ENCODE results near the gene MED27.

MED27 gene

GRCh38 chr9:131982671-131983239, 96.9 kb downstream of the MED27 start:
- Histone ChIP-seq H3K27me3 (no peaks in the 10 kb centered on the region), H3K9ac (no peak overlapping the region), H3K4me1 (peaks cover 31 to 48% (median 42%) of the 10 kb centered on the region in 10 experiments), H3K36me3 (0 out of 22 replicates have a peak, but pooled peaks cover 0 to 7% (median 0%) of the 10 kb centered on the region in 11 experiments), H3K27ac (no peak overlapping the region), H3K9me3 (replicated peaks in 1 of 11) (no peaks in the 10 kb centered on the region), H4K20me1 (peaks cover 0 to 44% (median 10%) of the 10 kb centered on the region in 11 experiments; a peak in 8 of 22 replicates), H3K4me3 (no peak overlapping the region), H3K4me2 (peak overlapping the region in 8 of 11 experiments; percentile 62 to 85 (median 78); a peak in 12 of 22 replicates)
- TF ChIP-seq Cebpa-rat (IDR thresholded peaks at IDR 0.05) = no peak

DNA sequence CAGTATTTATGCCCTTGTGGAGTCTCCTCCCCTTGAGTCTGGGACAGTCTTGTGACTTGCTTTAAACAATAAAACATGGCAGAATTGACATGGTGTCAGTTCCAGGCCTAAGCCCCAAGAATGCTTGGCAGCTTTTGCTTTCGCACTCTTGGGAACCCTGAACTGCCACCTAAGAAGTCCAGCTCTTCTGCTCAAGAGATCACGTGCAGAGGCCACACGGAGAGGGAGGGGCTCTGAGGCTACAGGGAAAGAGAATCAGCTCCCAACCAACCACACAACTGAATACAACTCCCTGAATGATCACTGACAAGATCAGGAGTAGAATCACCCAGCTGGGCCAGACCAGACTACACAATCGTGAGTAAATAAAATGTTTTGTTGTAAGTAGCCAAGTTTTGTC, 97.6 kb downstream of the MED27 start:
- Histone ChIP-seq H3K36me3 (0 out of 22 replicates have a peak, but pooled peaks cover 0 to 7% (median 0%) of the 10 kb centered on the region in 11 experiments), H3K27me3 (no peaks in the 10 kb centered on the region), H3K27ac (peak overlapping the region in 5 of 11 experiments; percentile 27 to 66 (median 46); a peak in 6 of 22 replicates), H3K4me2 (peak overlapping the region; percentile 37 to 85 (median 76)), H3K9ac (peak overlapping the region in 1 of 11 experiments; percentile 65; a peak in 1 of 22 replicates), H3K4me1 (peaks cover 37 to 55% (median 48%) of the 10 kb centered on the region in 10 experiments), H4K20me1 (peaks cover 0 to 44% (median 14%) of the 10 kb centered on the region in 11 experiments; a peak in 12 of 22 replicates), H3K4me3 (no peak overlapping the region), H3K9me3 (replicated peaks in 1 of 11) (no peaks in the 10 kb centered on the region)
- no peak for TF ChIP-seq Cebpa-rat (IDR thresholded peaks at IDR 0.05)

DNA sequence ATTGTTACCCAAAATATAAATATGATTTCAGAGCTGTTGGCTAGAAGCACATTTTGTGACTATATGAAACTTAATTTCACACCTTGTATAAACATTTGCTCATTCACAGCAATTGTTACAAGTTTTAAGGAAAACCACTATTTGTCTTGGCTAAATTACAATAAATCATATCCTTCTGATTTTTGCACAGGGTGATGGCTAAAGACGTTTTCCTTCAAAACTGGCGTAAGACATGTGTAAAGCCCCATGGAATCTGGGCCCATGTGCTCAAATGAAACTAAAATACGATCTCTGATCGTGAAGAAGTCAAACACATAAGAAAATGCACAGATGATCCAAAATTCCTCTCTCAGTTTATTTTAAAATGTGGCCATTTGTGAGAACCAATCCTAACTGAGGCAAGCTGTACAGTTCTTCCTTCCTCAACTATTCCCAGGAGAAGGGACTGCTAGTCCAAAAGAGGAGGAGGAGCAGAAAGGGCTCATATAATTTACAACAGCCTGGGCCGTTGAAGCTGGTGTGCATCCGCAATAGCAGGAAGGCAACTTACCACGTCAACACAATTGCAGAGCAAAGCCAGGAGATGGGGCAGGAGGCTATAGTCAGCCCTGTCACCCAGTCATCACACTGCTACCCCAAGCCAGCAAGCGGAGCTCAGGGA, 98.4 kb downstream of the MED27 start:
- no peaks in the 10 kb centered on the region for H3K9me3 ChIP-seq (replicated peaks in 1 of 11)
- 0 out of 22 replicates have a peak, but pooled peaks cover 0 to 4% (median 0%) of the 10 kb centered on the region in 11 experiments for H3K36me3 ChIP-seq
- no peak for TF ChIP-seq Cebpa-rat (IDR thresholded peaks at IDR 0.05)
- peak overlapping the region in 3 of 10 experiments; percentile 7 to 37 (median 28); a peak in 4 of 20 replicates for H3K4me3 ChIP-seq
- H4K20me1 ChIP-seq = peaks cover 0 to 49% (median 20%) of the 10 kb centered on the region in 11 experiments; a peak in 13 of 22 replicates
- H3K4me2 ChIP-seq = peak overlapping the region; percentile 37 to 85 (median 76)
- H3K4me1 ChIP-seq = peaks cover 46 to 63% (median 57%) of the 10 kb centered on the region in 10 experiments
- H3K27ac ChIP-seq = peak overlapping the region in 9 of 11 experiments; percentile 0 to 66 (median 37); a peak in 13 of 22 replicates
- peak overlapping the region in 8 of 11 experiments; percentile 24 to 65 (median 54); a peak in 15 of 22 replicates for H3K9ac ChIP-seq
- no peaks in the 10 kb centered on the region for H3K27me3 ChIP-seq

DNA sequence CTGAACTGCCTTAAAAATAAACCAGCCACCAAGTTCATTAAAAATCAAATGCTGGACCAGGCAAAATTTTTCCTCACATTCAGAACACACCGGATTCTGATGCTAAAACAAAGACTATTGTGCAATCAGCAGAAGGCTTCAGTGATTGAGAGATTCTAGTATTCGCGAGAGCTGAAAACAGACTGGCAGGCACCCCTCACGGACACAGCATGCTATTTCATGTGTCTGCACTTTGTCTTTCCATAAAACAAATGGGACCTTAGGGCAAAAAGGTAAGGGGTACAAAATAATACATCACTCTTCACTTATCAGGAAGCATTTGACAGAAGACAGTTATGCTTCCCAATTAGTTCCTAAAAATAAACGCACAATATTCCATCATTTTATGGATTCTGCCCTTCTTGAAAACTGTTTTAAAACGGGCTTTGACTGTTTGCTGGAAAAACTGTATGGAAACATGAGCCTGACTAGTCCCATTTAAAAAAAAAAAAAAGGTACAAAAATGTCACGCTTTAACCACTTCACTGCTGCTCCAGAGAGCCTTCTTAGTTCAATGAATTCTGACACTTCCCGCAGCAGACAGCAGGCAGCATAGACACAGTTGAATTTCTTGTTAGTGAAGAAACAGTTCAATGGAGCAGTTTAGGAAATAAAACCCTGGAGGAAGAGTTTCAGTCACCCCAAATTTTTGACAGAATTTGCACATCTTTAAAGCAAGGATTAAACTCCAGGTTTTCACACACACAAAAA, 99.2 kb downstream of the MED27 start:
- Histone ChIP-seq H3K4me2 (peak overlapping the region; percentile 37 to 85 (median 76); a peak in 21 of 22 replicates), H3K27ac (peak overlapping the region in 6 of 11 experiments; percentile 0 to 66 (median 42); a peak in 6 of 22 replicates), H3K36me3 (no peaks in the 10 kb centered on the region), H3K4me3 (no peak overlapping the region), H3K9ac (peak overlapping the region in 4 of 11 experiments; percentile 42 to 63 (median 58); a peak in 7 of 22 replicates), H3K27me3 (no peaks in the 10 kb centered on the region), H3K4me1 (peaks cover 54 to 70% (median 62%) of the 10 kb centered on the region in 10 experiments), H3K9me3 (replicated peaks in 1 of 11) (no peaks in the 10 kb centered on the region), H4K20me1 (peaks cover 0 to 53% (median 17%) of the 10 kb centered on the region in 11 experiments; a peak in 13 of 22 replicates)
- TF ChIP-seq Cebpa-rat (IDR thresholded peaks at IDR 0.05) = peak in 7 of 11 experiments; percentile 29 to 87 (median 64); a peak in 11 of 22 replicates

DNA sequence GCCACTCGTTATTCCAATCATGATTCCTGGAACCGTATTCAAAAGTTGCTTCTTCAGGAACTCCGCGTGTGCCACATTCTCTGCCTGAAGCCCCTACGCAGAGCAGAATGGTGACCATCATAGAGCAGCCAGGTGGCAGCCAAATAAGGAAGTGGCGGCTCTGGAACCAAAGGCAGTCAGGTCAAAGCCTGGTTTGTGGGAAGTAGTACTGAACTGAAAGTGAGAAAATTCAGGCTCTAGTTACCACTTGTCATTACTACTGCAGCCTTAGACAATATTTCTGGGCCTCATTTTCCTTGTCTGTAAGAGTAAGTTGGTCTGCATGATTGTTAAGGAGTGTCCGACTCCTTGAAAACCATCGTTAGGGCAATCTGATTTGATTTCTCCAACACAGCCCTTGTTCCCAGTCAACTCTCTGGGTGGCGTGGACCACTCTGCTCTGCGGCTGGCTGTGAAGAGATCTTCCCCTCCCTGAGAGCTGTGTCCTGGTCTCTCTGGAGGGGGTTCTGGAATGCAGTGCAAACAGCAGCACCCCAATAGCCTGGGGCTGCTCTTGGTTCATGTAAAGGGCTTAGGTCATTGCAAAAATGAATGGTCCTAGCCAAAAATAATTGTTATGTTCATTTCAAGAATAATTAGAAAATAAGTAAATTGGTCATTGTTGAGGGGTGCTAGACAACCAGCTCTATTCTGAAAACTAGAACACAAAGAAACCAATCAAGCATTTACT, 102.4 kb downstream of the MED27 start:
- H3K27ac ChIP-seq = peak overlapping the region in 9 of 11 experiments; percentile 6 to 68 (median 28); a peak in 13 of 22 replicates

GRCh38 chr9:131976157-131977108, 103.2 kb downstream of the MED27 start:
- TF ChIP-seq Cebpa-rat (IDR thresholded peaks at IDR 0.05) = no peak
- peak overlapping the region; percentile 54 to 84 (median 79) for H3K4me2 ChIP-seq
- H3K4me3 ChIP-seq = no peak overlapping the region
- no peaks in the 10 kb centered on the region for H3K27me3 ChIP-seq
- peak overlapping the region in 2 of 11 experiments; percentile 30; a peak in 2 of 22 replicates for H3K9ac ChIP-seq
- H3K36me3 ChIP-seq = peaks cover 0 to 26% (median 11%) of the 10 kb centered on the region in 11 experiments; a peak in 12 of 22 replicates
- H3K27ac ChIP-seq = peak overlapping the region in 9 of 11 experiments; percentile 4 to 68 (median 28); a peak in 13 of 22 replicates
- peaks cover 37 to 51% (median 44%) of the 10 kb centered on the region in 10 experiments for H3K4me1 ChIP-seq
- H3K9me3 ChIP-seq (replicated peaks in 1 of 11) = peaks cover 0 to 6% (median 0%) of the 10 kb centered on the region in 11 experiments; a peak in 4 of 22 replicates
- peaks cover 0 to 34% (median 10%) of the 10 kb centered on the region in 11 experiments; a peak in 13 of 22 replicates for H4K20me1 ChIP-seq

More for the DNA sequence above, 102.4 kb downstream of the MED27 start:
- no peaks in the 10 kb centered on the region for H3K27me3 ChIP-seq
- peaks cover 0 to 6% (median 0%) of the 10 kb centered on the region in 11 experiments; a peak in 3 of 22 replicates for H3K9me3 ChIP-seq (replicated peaks in 1 of 11)
- peaks cover 0 to 24% (median 11%) of the 10 kb centered on the region in 11 experiments; a peak in 12 of 22 replicates for H3K36me3 ChIP-seq
- no peak for TF ChIP-seq Cebpa-rat (IDR thresholded peaks at IDR 0.05)
- H3K4me2 ChIP-seq = peak overlapping the region; percentile 54 to 84 (median 79)
- H3K4me3 ChIP-seq = no peak overlapping the region
- H4K20me1 ChIP-seq = peaks cover 0 to 39% (median 12%) of the 10 kb centered on the region in 11 experiments; a peak in 13 of 22 replicates
- H3K9ac ChIP-seq = peak overlapping the region in 2 of 11 experiments; percentile 30; a peak in 2 of 22 replicates
- peaks cover 45 to 59% (median 53%) of the 10 kb centered on the region in 10 experiments for H3K4me1 ChIP-seq

DNA sequence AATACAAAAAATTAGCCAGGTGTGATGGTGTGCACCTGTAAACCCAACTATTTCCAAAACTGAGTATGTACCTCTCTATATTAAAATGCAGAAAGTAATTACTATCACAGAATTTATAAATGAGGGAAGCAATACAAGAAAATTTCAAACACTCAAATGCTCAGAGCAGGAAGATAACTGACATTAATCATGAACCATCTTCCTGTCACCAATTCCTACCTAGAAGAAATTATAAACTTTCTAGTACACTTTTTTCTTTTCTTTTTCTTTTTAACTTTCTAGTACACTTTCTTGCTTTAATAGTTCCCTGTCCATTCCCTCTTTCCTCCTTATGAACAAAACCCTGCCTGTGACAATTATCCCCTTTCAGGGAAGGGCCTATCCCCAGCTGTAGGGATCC, 106.8 kb downstream of the MED27 start:
- no peaks in the 10 kb centered on the region for H3K27me3 ChIP-seq
- H3K9ac ChIP-seq = no peak overlapping the region
- peaks cover 14 to 27% (median 24%) of the 10 kb centered on the region in 10 experiments for H3K4me1 ChIP-seq
- H3K36me3 ChIP-seq = peaks cover 0 to 29% (median 11%) of the 10 kb centered on the region in 11 experiments; a peak in 13 of 22 replicates
- peaks cover 0 to 35% (median 19%) of the 10 kb centered on the region in 11 experiments; a peak in 14 of 22 replicates for H4K20me1 ChIP-seq
- no peak for TF ChIP-seq Cebpa-rat (IDR thresholded peaks at IDR 0.05)
- H3K4me3 ChIP-seq = no peak overlapping the region
- no peak overlapping the region for H3K4me2 ChIP-seq
- H3K9me3 ChIP-seq (replicated peaks in 1 of 11) = peaks cover 0 to 9% (median 0%) of the 10 kb centered on the region in 11 experiments; a peak in 4 of 22 replicates
- H3K27ac ChIP-seq = no peak overlapping the region

Data from BLaER1 treated with 17β-estradiol and CSF1 and Interleukin-3, amounts not matched to agents 10 nM and 100 nM (cell line).